Measurements from ENCODE around the gene CEP164.

DNA sequence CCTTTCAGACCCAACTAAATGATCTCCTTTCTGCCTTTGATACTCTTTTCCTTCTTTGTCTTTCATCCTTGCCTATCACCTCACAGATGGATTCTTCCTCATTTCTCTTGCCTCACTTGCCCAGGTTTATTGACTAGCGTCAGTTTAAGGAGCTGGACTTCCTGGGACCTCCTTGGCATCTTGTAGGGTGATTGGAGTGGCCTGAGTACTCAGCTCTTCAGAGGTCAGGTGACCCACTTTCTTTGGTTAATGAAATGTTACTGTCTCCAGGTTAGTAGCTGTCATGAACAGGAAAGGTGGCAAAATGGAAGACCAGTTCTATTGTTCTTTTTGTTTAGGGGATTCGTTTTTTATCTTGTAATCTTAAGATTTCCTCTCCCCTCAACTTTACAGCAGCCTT is 41.1 kb upstream of the CEP164 start:
- TF ChIP-seq IRF2 (CRISPR knock-in tag; IDR thresholded peaks at IDR 0.05; ENCODE audit: borderline replicate concordance, low read depth): no peak
- TF ChIP-seq CTCF (IDR thresholded peaks at IDR 0.05): no peak
- no peak for TF ChIP-seq E2F1 (CRISPR knock-in tag; IDR thresholded peaks at IDR 0.05)
